ENCODE results near the gene LMAN1L.

Gene LMAN1L

DNA sequence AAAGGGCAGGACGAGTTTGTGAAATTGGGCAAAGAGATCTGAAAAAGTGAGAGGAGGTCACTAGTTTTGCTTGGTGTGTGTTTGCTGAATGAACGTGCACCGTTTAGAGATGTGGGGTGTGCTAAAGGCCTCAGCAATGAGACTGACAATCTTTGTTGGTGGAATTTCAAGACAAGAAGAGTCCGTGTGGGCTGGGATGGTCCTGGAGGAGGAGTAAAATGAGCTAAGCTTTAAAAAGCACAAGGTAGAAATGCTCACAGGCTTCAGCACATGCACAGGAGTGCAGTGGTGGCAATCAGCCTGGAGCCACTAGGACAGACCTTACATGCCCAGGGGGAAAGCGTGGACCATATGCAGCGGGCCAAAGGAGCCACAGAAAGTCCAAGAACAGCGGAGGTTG, 12.3 kb downstream of the LMAN1L start:
- Histone ChIP-seq H3K27ac (ENCODE audit: low read depth, low read length) (no peak overlapping the region), H3K4me3 (ENCODE audit: low read depth, low read length) (no peak overlapping the region), H3K4me1 (ENCODE audit: control insufficient read depth, insufficient read depth, low read length) (peaks cover 24% of the 10 kb centered on the region), H3K36me3 (ENCODE audit: control insufficient read depth, insufficient read depth, low read length) (no peaks in the 10 kb centered on the region), H3K27me3 (ENCODE audit: control insufficient read depth, insufficient read depth, low read length) (peaks cover 61% of the 10 kb centered on the region), H3K9ac (ENCODE audit: low read length) (no peak overlapping the region), H3K9me3 (ENCODE audit: control insufficient read depth, insufficient read depth, low read depth, low read length) (no peaks in the 10 kb centered on the region)

DNA sequence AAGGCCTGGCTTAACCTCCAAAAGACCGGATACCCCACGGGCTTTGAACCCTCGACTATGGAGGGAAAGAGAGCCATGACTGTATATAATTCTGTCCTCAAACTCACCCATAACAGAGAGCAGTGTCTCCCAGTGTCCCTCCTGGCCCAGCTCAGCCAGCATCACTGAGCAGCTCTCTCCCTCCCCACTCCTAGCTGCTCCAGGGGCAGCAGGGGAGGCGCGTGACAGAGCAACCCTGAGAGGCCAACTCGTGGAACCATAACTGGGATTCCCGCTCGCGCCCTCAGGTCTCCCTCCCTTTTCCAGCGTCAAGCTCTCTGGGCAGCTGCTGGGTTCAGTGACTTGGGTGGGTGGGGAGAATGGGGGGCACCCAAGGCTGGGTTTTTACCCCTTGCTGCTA, 13.2 kb downstream of the LMAN1L start:
- Histone ChIP-seq H3K27ac (ENCODE audit: low read depth, low read length) (no peak overlapping the region), H3K4me1 (ENCODE audit: control insufficient read depth, insufficient read depth, low read length) (peaks cover 20% of the 10 kb centered on the region), H3K9me3 (ENCODE audit: control insufficient read depth, insufficient read depth, low read depth, low read length) (no peaks in the 10 kb centered on the region), H3K4me3 (ENCODE audit: low read depth, low read length) (peak overlapping the region; percentile 43; the same call in 1 of the 2 replicates), H3K36me3 (ENCODE audit: control insufficient read depth, insufficient read depth, low read length) (no peaks in the 10 kb centered on the region), H3K27me3 (ENCODE audit: control insufficient read depth, insufficient read depth, low read length) (peaks cover 61% of the 10 kb centered on the region), H3K9ac (ENCODE audit: low read length) (no peak overlapping the region)

DNA sequence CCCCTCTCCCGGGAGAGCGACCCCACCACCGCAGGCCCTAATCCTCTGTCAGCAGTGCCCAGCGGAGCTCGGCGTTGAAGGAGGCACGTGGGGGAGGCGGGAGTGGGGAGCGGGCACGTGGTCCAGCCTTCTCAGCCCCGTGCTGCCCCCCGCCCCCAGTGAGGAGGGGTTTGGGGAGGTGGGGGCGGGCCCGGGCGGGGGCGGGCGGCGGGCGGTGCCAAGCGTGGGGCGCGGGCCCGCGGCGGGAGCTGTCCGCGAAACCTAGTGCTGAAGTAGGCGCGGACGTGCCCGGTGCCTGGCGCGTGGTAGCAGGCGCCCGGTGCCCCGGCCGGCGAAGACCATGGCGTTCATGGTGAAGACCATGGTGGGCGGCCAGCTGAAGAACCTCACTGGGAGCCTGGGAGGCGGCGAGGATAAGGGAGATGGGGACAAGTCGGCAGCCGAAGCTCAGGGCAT, 13.8 kb downstream of the LMAN1L start, which contains the start of gene CPLX3:
TSS of gene CPLX3 (plus strand) at position 264 of the 456 bp plus-strand sequence. CDS start at position 341, 77 bp downstream.
- Histone ChIP-seq H3K4me1 (ENCODE audit: control insufficient read depth, insufficient read depth, low read length) (peaks cover 15% of the 10 kb centered on the region), H3K4me3 (ENCODE audit: low read depth, low read length) (peak within 1 kb of the TSS; percentile 43; the same call in 1 of the 2 replicates), H3K27me3 (ENCODE audit: control insufficient read depth, insufficient read depth, low read length) (peaks cover 61% of the 10 kb centered on the region), H3K36me3 (ENCODE audit: control insufficient read depth, insufficient read depth, low read length) (no peaks in the 10 kb centered on the region), H3K9ac (ENCODE audit: low read length) (no peak within 1 kb of the TSS), H3K27ac (ENCODE audit: low read depth, low read length) (no peak within 1 kb of the TSS), H3K9me3 (ENCODE audit: control insufficient read depth, insufficient read depth, low read depth, low read length) (no peaks in the 10 kb centered on the region)

DNA sequence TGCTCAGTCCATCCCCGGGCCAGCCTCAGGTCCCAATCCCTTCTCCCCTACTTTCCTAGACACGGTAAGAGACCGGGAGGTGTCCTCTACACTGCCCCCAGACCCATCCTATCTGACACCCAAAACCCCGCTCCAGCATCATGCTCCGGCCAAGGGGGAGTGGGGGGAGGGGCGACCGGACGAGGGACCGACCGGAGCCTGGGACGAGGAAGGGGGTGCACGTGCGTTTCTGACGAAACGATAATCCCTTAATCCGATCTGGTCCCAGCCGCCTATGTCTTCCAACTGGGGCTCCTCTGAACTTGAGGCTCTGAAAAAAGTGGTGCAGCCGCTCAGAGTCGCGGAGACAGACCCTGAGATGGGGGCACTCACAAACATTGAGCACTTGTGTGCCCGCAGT, 14.3 kb downstream of the LMAN1L start:
- no peaks in the 10 kb centered on the region for H3K36me3 ChIP-seq (ENCODE audit: control insufficient read depth, insufficient read depth, low read length)
- H3K27ac ChIP-seq (ENCODE audit: low read depth, low read length): no peak overlapping the region
- no peaks in the 10 kb centered on the region for H3K9me3 ChIP-seq (ENCODE audit: control insufficient read depth, insufficient read depth, low read depth, low read length)
- H3K4me3 ChIP-seq (ENCODE audit: low read depth, low read length): peak overlapping the region; percentile 41; the same call in 1 of the 2 replicates
- no peak overlapping the region for H3K9ac ChIP-seq (ENCODE audit: low read length)
- H3K4me1 ChIP-seq (ENCODE audit: control insufficient read depth, insufficient read depth, low read length): peaks cover 10% of the 10 kb centered on the region; the same call in 1 of the 2 replicates
- peaks cover 61% of the 10 kb centered on the region for H3K27me3 ChIP-seq (ENCODE audit: control insufficient read depth, insufficient read depth, low read length)

DNA sequence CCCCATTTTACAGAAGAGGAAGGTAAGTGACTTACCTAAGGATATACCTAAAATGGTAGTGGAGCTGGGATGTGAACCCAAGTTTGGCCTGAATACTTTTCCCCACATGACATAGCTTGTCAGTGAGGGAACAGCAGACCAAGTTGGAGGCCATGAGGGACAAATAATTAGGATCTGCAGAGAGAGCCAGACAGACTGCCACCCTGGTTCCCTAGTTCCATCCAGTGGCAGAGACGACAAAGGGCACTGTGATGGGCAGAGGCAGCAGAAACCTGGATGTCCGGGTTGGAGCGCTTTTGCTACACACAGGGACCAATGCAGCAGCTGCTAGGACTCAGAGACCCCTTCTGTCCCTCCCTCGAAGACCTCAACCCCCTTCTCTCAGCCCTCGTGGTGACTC, 15.0 kb downstream of the LMAN1L start:
- peaks cover 10% of the 10 kb centered on the region; the same call in 1 of the 2 replicates for H3K4me1 ChIP-seq (ENCODE audit: control insufficient read depth, insufficient read depth, low read length)
- peaks cover 61% of the 10 kb centered on the region for H3K27me3 ChIP-seq (ENCODE audit: control insufficient read depth, insufficient read depth, low read length)

GRCh38 chr15:74828835-74829234, 16.2 kb downstream of the LMAN1L start:
- Histone ChIP-seq H3K27ac (ENCODE audit: low read depth, low read length) (no peak overlapping the region), H3K4me3 (ENCODE audit: low read depth, low read length) (no peak overlapping the region), H3K36me3 (ENCODE audit: control insufficient read depth, insufficient read depth, low read length) (no peaks in the 10 kb centered on the region), H3K9ac (ENCODE audit: low read length) (no peak overlapping the region), H3K9me3 (ENCODE audit: control insufficient read depth, insufficient read depth, low read depth, low read length) (no peaks in the 10 kb centered on the region), H3K27me3 (ENCODE audit: control insufficient read depth, insufficient read depth, low read length) (peaks cover 55% of the 10 kb centered on the region), H3K4me1 (ENCODE audit: control insufficient read depth, insufficient read depth, low read length) (peaks cover 10% of the 10 kb centered on the region; the same call in 1 of the 2 replicates)

More for the DNA sequence above, 15.0 kb downstream of the LMAN1L start:
- Histone ChIP-seq H3K36me3 (ENCODE audit: control insufficient read depth, insufficient read depth, low read length) (no peaks in the 10 kb centered on the region), H3K9ac (ENCODE audit: low read length) (no peak overlapping the region), H3K4me3 (ENCODE audit: low read depth, low read length) (no peak overlapping the region), H3K9me3 (ENCODE audit: control insufficient read depth, insufficient read depth, low read depth, low read length) (no peaks in the 10 kb centered on the region), H3K27ac (ENCODE audit: low read depth, low read length) (no peak overlapping the region)

GRCh38 chr15:74829486-74829885, 16.9 kb downstream of the LMAN1L start:
- Histone ChIP-seq H3K9me3 (ENCODE audit: control insufficient read depth, insufficient read depth, low read depth, low read length) (no peaks in the 10 kb centered on the region), H3K4me1 (ENCODE audit: control insufficient read depth, insufficient read depth, low read length) (peaks cover 10% of the 10 kb centered on the region; the same call in 1 of the 2 replicates), H3K27me3 (ENCODE audit: control insufficient read depth, insufficient read depth, low read length) (peaks cover 48% of the 10 kb centered on the region)

GRCh38 chr15:74829991-74830390, 17.4 kb downstream of the LMAN1L start:
- no peaks in the 10 kb centered on the region for H3K9me3 ChIP-seq (ENCODE audit: control insufficient read depth, insufficient read depth, low read depth, low read length)
- H3K9ac ChIP-seq (ENCODE audit: low read length): no peak overlapping the region
- H3K27me3 ChIP-seq (ENCODE audit: control insufficient read depth, insufficient read depth, low read length): peaks cover 43% of the 10 kb centered on the region
- peaks cover 10% of the 10 kb centered on the region; the same call in 1 of the 2 replicates for H3K4me1 ChIP-seq (ENCODE audit: control insufficient read depth, insufficient read depth, low read length)
- H3K27ac ChIP-seq (ENCODE audit: low read depth, low read length): no peak overlapping the region
- no peak overlapping the region for H3K4me3 ChIP-seq (ENCODE audit: low read depth, low read length)
- no peaks in the 10 kb centered on the region for H3K36me3 ChIP-seq (ENCODE audit: control insufficient read depth, insufficient read depth, low read length)

More at GRCh38 chr15:74829486-74829885, 16.9 kb downstream of the LMAN1L start:
- Histone ChIP-seq H3K36me3 (ENCODE audit: control insufficient read depth, insufficient read depth, low read length) (no peaks in the 10 kb centered on the region), H3K27ac (ENCODE audit: low read depth, low read length) (no peak overlapping the region), H3K9ac (ENCODE audit: low read length) (no peak overlapping the region), H3K4me3 (ENCODE audit: low read depth, low read length) (no peak overlapping the region)

DNA sequence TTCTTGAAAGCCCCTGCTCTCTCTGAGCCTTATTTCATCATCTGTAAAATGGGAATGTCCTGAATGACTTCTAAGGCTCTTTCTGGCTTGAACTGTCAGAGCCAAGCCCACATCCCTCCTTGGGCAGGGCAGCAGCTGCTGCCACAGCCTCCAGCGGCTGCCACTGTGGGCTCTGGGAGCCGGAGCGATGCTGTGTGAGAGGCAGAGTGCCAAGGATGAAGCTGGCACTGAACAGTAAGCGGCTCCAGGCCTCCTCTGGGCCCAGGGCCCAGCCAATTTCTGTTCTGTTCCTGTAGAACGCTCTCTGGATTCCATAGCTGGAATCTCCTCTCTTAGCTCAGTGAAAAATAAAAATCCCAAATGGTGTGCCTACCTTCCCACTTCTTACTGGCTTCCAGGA, 18.2 kb downstream of the LMAN1L start:
- no peak overlapping the region for H3K27ac ChIP-seq (ENCODE audit: low read depth, low read length)
- H3K9me3 ChIP-seq (ENCODE audit: control insufficient read depth, insufficient read depth, low read depth, low read length): no peaks in the 10 kb centered on the region
- H3K36me3 ChIP-seq (ENCODE audit: control insufficient read depth, insufficient read depth, low read length): no peaks in the 10 kb centered on the region
- H3K27me3 ChIP-seq (ENCODE audit: control insufficient read depth, insufficient read depth, low read length): peaks cover 35% of the 10 kb centered on the region
- H3K4me3 ChIP-seq (ENCODE audit: low read depth, low read length): no peak overlapping the region
- H3K4me1 ChIP-seq (ENCODE audit: control insufficient read depth, insufficient read depth, low read length): peaks cover 14% of the 10 kb centered on the region
- H3K9ac ChIP-seq (ENCODE audit: low read length): no peak overlapping the region

DNA sequence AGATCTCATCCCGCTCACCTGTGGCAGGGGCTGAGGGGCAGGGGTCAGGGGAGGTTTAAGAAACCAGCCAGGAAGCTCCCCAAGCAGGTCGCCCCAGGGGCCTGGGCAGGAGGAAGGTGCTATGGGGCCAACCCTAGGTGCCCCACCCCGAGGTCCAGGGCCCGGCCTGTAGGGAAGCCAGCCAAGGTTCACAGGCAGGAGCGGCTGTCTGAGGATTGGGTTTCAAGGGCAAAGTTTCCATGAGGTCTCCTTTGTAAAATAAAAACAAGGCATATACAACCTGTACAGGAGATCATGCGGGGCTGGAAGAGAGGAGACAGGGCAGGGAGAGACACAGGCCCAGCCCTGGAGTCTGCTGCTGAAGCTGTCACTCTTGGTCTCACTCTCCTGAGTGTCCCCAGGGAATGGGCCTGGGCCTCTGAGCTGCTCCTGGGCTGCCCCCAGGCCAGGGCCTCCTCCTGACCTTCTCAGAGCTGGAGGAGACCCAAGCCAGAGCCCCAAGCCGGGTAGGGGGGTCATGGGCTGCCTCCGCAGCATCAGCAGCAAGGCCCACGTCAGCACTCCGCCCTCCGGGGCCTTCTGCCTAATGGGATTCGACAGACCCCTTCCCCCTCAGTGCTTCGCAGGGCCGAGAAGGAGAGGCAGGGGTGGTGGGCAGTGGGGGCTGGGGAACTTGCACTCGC, 19.3 kb downstream of the LMAN1L start:
- Histone ChIP-seq H3K27me3 (ENCODE audit: control insufficient read depth, insufficient read depth, low read length) (peaks cover 25% of the 10 kb centered on the region), H3K27ac (ENCODE audit: low read depth, low read length) (no peak overlapping the region), H3K9me3 (ENCODE audit: control insufficient read depth, insufficient read depth, low read depth, low read length) (no peaks in the 10 kb centered on the region), H3K4me3 (ENCODE audit: low read depth, low read length) (no peak overlapping the region), H3K36me3 (ENCODE audit: control insufficient read depth, insufficient read depth, low read length) (peaks cover 6% of the 10 kb centered on the region), H3K4me1 (ENCODE audit: control insufficient read depth, insufficient read depth, low read length) (peaks cover 6% of the 10 kb centered on the region), H3K9ac (ENCODE audit: low read length) (no peak overlapping the region)

DNA sequence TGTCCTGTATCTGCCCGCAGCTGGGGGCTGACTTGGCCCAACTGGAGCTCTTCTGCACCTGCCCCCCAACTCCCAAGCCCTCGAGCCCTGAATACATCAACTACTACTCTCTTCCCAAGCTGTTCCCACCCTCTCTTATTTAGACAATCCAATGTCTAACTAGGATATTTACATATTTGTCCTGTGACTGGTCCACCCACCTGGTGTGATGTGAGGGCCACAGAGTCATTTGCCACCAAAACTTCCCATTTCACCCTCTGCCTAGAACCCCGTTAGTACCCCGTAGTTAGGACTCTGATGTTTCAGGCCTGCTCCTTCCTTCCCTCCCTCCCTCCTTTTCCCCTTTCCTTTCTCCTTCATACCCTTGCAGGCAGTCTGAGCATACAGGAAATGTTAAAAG, 20.2 kb downstream of the LMAN1L start:
- no peak overlapping the region for H3K27ac ChIP-seq (ENCODE audit: low read depth, low read length)
- no peak overlapping the region for H3K4me3 ChIP-seq (ENCODE audit: low read depth, low read length)
- H3K4me1 ChIP-seq (ENCODE audit: control insufficient read depth, insufficient read depth, low read length): peaks cover 5% of the 10 kb centered on the region
- no peaks in the 10 kb centered on the region for H3K9me3 ChIP-seq (ENCODE audit: control insufficient read depth, insufficient read depth, low read depth, low read length)
- peaks cover 12% of the 10 kb centered on the region for H3K36me3 ChIP-seq (ENCODE audit: control insufficient read depth, insufficient read depth, low read length)
- peaks cover 16% of the 10 kb centered on the region for H3K27me3 ChIP-seq (ENCODE audit: control insufficient read depth, insufficient read depth, low read length)
- no peak overlapping the region for H3K9ac ChIP-seq (ENCODE audit: low read length)

All from HUES6 (cell line).